Measurements from ENCODE around the gene RAB11FIP3.

The RAB11FIP3 gene

GRCh38 chr16:544517-544916, 119.1 kb downstream of the RAB11FIP3 start:
- no peak for DNase-seq (ENCODE audit: low spot score in 2 of 2)
- in situ Hi-C loops (cut with MboI; ENCODE audit: low sequenced_read_pairs): no loop called here
- Histone ChIP-seq H3K4me3 (no peak overlapping the region), H3K36me3 (replicated peaks) (peaks cover 5% of the 10 kb centered on the region; the same call in 1 of the 2 replicates), H3K9me3 (no peaks in the 10 kb centered on the region), H3K27me3 (ENCODE audit: low read depth) (no peaks in the 10 kb centered on the region), H3K4me1 (no peaks in the 10 kb centered on the region)

GRCh38 chr16:546909-547770, 121.7 kb downstream of the RAB11FIP3 start:
- DNase-seq (ENCODE audit: low spot score in 2 of 2): peak in 1 of 2 experiments; percentile 40
- Histone ChIP-seq H3K9me3 (no peaks in the 10 kb centered on the region), H3K36me3 (replicated peaks) (peaks cover 13% of the 10 kb centered on the region), H3K27me3 (ENCODE audit: low read depth) (no peaks in the 10 kb centered on the region), H3K4me1 (no peaks in the 10 kb centered on the region), H3K4me3 (no peak overlapping the region)
- in situ Hi-C loops (cut with MboI; ENCODE audit: low sequenced_read_pairs): no loop called here

GRCh38 chr16:548586-548985, 123.1 kb downstream of the RAB11FIP3 start:
- Histone ChIP-seq H3K27me3 (ENCODE audit: low read depth) (no peaks in the 10 kb centered on the region), H3K4me3 (no peak overlapping the region), H3K4me1 (no peaks in the 10 kb centered on the region), H3K9me3 (no peaks in the 10 kb centered on the region), H3K36me3 (replicated peaks) (peaks cover 16% of the 10 kb centered on the region)
- in situ Hi-C loops (cut with MboI; ENCODE audit: low sequenced_read_pairs): no loop called here
- DNase-seq (ENCODE audit: low spot score in 2 of 2): no peak

- in situ Hi-C loops (cut with MboI; ENCODE audit: low sequenced_read_pairs): no loop called here
- no peak for DNase-seq (ENCODE audit: low spot score in 2 of 2)
These were observed 124.3 kb downstream of the RAB11FIP3 start for GRCh38 chr16:549544-550263.

GRCh38 chr16:551210-551609, 125.8 kb downstream of the RAB11FIP3 start:
- no peaks in the 10 kb centered on the region for H3K9me3 ChIP-seq
- in situ Hi-C loops (cut with MboI; ENCODE audit: low sequenced_read_pairs): no loop called here
- H3K4me1 ChIP-seq: no peaks in the 10 kb centered on the region
- peaks cover 16% of the 10 kb centered on the region for H3K36me3 ChIP-seq (replicated peaks)
- no peak overlapping the region for H3K4me3 ChIP-seq
- H3K27me3 ChIP-seq (ENCODE audit: low read depth): no peaks in the 10 kb centered on the region
- DNase-seq (ENCODE audit: low spot score in 2 of 2): no peak

More at GRCh38 chr16:549544-550263, 124.3 kb downstream of the RAB11FIP3 start:
- Histone ChIP-seq H3K36me3 (replicated peaks) (peaks cover 16% of the 10 kb centered on the region), H3K4me1 (no peaks in the 10 kb centered on the region), H3K4me3 (no peak overlapping the region), H3K27me3 (ENCODE audit: low read depth) (no peaks in the 10 kb centered on the region), H3K9me3 (no peaks in the 10 kb centered on the region)

- Histone ChIP-seq H3K4me3 (no peak overlapping the region), H3K36me3 (replicated peaks) (peaks cover 16% of the 10 kb centered on the region), H3K4me1 (no peaks in the 10 kb centered on the region), H3K9me3 (no peaks in the 10 kb centered on the region), H3K27me3 (ENCODE audit: low read depth) (no peaks in the 10 kb centered on the region)
- DNase-seq (ENCODE audit: low spot score in 2 of 2): no peak
- in situ Hi-C loops (cut with MboI; ENCODE audit: low sequenced_read_pairs): no loop called here
These were observed 126.7 kb downstream of the RAB11FIP3 start for GRCh38 chr16:552171-552570.

- in situ Hi-C loops (cut with MboI; ENCODE audit: low sequenced_read_pairs): no loop called here
- no peak for DNase-seq (ENCODE audit: low spot score in 2 of 2)
- Histone ChIP-seq H3K9me3 (no peaks in the 10 kb centered on the region), H3K4me3 (no peak overlapping the region), H3K4me1 (no peaks in the 10 kb centered on the region), H3K27me3 (ENCODE audit: low read depth) (peaks cover 15% of the 10 kb centered on the region), H3K36me3 (replicated peaks) (peaks cover 12% of the 10 kb centered on the region)
These were observed 128.3 kb downstream of the RAB11FIP3 start for GRCh38 chr16:553601-554296.

GRCh38 chr16:554297-554621, 128.8 kb downstream of the RAB11FIP3 start:
- H3K9me3 ChIP-seq: no peaks in the 10 kb centered on the region
- H3K27me3 ChIP-seq (ENCODE audit: low read depth): peaks cover 20% of the 10 kb centered on the region
- H3K4me1 ChIP-seq: no peaks in the 10 kb centered on the region
- no peak overlapping the region for H3K4me3 ChIP-seq
- in situ Hi-C loops (cut with MboI; ENCODE audit: low sequenced_read_pairs): no loop called here
- no peak for DNase-seq (ENCODE audit: low spot score in 2 of 2)
- peaks cover 11% of the 10 kb centered on the region for H3K36me3 ChIP-seq (replicated peaks)

GRCh38 chr16:554640-555365, 129.4 kb downstream of the RAB11FIP3 start:
- Histone ChIP-seq H3K36me3 (replicated peaks) (peaks cover 11% of the 10 kb centered on the region), H3K4me3 (no peak overlapping the region), H3K9me3 (no peaks in the 10 kb centered on the region), H3K4me1 (no peaks in the 10 kb centered on the region), H3K27me3 (ENCODE audit: low read depth) (peaks cover 26% of the 10 kb centered on the region)
- in situ Hi-C loops (cut with MboI; ENCODE audit: low sequenced_read_pairs): no loop called here
- DNase-seq (ENCODE audit: low spot score in 2 of 2): no peak

- H3K36me3 ChIP-seq (replicated peaks): peaks cover 11% of the 10 kb centered on the region
- no peak overlapping the region for H3K4me3 ChIP-seq
- H3K4me1 ChIP-seq: no peaks in the 10 kb centered on the region
- in situ Hi-C loops (cut with MboI; ENCODE audit: low sequenced_read_pairs): no loop called here
- DNase-seq (ENCODE audit: low spot score in 2 of 2): no peak
- no peaks in the 10 kb centered on the region for H3K9me3 ChIP-seq
- peaks cover 28% of the 10 kb centered on the region for H3K27me3 ChIP-seq (ENCODE audit: low read depth)
These were observed 130.4 kb downstream of the RAB11FIP3 start for GRCh38 chr16:555528-556473.

- Histone ChIP-seq H3K4me3 (no peak overlapping the region), H3K9me3 (no peaks in the 10 kb centered on the region), H3K4me1 (no peaks in the 10 kb centered on the region), H3K36me3 (replicated peaks) (peaks cover 8% of the 10 kb centered on the region), H3K27me3 (ENCODE audit: low read depth) (peaks cover 37% of the 10 kb centered on the region)
- in situ Hi-C loops (cut with MboI; ENCODE audit: low sequenced_read_pairs): no loop called here
- DNase-seq (ENCODE audit: low spot score in 2 of 2): no peak
These were observed 131.2 kb downstream of the RAB11FIP3 start for GRCh38 chr16:556474-557173.
